Epithelial cell of proximal tubule (primary cell): ENCODE data around the gene LIX1. TPM values are rescaled to one million over a fixed set of nuclear protein-coding genes. Genes with fewer than 3 reads are reported as not detected.
A peak's percentile ranks its signal among the peaks of the same experiment; 100 is the strongest.

ENCODE experiments used
- DNase-seq: peaks from one replicate; pipeline ENCODE4 v3.0.0-alpha.2; 2011; ENCODE audit warnings: low read depth
- H3K4me3 ChIP-seq: 2 replicates; pipeline ENCODE4 v1.5.1; 2011; ENCODE audit warnings: low read depth, mild to moderate bottlenecking, low read length
- total RNA-seq: library from RNA; depleted of rRNA; stranded (reverse); fragments of >200 nt; gene quantifications from 2 replicates; pipeline ENCODE4 v1.2.3, GENCODE V29; 2015
- TF ChIP-seq, protein P1 (sequence below): conservative IDR thresholded peaks from 2 replicates; pipeline ENCODE4 v1.5.1; 2012; ENCODE audit warnings: low read depth, mild to moderate bottlenecking, low read length

LIX1 gene
- total RNA-seq, 1 donor from 2014 or later: 0.12 TPM

DNA sequence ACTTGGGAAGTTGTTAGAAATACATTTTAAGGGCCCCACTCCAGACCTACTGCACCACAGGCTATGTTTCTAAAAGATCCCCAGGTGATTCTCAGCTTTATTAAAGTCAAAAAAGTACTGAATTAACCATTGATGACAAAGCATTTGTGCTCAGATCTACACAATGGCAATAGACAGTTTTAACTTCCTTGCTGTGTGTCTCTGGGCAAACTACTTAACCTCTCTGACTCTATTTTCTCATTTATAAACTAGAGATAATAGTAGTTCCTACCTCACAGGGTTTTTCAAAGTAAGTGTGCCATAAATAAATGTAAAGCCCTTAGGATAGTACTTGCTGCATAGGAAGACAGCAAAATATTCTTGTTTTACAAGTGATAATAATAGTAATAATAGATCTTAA, 66.3 kb downstream of the LIX1 start:
- DNase-seq: no peak
- H3K4me3 ChIP-seq: no peak overlapping the region
- TF ChIP-seq, protein P1, sequence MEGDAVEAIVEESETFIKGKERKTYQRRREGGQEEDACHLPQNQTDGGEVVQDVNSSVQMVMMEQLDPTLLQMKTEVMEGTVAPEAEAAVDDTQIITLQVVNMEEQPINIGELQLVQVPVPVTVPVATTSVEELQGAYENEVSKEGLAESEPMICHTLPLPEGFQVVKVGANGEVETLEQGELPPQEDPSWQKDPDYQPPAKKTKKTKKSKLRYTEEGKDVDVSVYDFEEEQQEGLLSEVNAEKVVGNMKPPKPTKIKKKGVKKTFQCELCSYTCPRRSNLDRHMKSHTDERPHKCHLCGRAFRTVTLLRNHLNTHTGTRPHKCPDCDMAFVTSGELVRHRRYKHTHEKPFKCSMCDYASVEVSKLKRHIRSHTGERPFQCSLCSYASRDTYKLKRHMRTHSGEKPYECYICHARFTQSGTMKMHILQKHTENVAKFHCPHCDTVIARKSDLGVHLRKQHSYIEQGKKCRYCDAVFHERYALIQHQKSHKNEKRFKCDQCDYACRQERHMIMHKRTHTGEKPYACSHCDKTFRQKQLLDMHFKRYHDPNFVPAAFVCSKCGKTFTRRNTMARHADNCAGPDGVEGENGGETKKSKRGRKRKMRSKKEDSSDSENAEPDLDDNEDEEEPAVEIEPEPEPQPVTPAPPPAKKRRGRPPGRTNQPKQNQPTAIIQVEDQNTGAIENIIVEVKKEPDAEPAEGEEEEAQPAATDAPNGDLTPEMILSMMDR: no peak

DNA sequence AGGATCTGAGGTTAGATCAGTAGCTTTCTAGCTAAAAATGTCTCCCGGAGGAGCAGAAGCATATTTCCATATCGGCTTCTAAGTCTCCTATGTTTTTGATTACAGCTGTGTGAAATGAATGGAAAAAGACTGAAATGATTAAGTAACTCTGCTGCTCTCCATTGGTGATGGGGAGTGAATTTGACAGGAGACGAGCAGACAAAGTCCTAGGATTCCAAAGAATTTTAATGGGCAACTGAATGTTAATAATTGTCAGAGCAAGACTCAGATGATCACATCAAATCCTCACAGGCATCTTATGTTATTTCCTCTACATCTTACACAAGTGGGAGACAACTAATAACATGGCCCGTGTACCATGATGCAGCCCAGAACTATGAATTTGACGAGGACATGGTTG, 66.8 kb downstream of the LIX1 start:
- no peak overlapping the region for H3K4me3 ChIP-seq
- peak; percentile 69 for DNase-seq
- TF ChIP-seq, protein P1: no peak

DNA sequence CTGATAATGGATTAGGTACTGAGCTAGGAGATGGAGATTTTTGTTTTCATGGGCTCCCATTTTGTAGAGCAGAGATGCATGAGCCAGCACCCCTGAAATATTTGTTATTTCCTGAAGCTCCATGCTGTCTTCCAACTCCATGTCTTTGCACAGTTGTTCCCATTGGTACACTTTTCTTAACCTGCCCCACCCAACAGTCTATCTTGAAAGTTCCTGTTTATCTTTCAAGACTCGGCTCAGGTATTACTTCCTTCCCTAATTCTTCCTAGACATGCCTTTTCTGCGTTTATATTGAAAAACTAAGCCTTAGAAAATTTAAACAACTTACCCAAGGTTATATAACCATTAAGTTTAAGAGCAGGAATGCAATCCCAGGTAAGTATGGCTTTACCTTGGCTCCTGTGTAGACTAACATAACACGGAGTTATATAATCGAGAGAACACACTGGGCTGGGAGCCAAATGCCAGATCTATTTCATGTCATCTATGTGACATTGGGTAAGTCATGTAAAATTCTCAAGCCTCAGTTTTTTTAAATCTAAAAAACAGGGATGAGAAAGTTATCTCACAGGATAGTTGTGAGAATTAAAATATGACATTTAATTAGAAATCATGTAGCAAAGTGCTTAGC, 67.4 kb downstream of the LIX1 start:
- no peak for DNase-seq
- TF ChIP-seq, protein P1: no peak

DNA sequence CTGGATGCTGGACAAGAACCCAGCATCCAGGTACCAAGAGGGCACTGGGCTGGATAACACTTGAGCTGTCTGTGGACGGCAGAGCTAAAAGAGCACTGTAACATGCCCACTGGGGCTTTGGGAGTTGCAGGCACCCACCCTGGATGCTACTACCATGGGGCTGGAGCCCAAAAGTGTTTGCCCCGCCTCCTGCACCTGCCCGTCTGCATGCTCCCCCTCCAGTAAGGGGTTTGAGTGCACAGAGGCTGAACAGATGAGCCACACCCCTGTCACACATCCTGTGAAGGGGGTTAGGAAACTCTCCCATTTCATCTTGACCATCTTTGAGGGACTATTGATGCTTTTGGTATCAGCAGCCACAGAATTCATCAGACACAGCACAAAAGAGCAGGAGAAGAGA, 69.0 kb downstream of the LIX1 start:
- TF ChIP-seq, protein P1: no peak
- H3K4me3 ChIP-seq: no peak overlapping the region
- DNase-seq: no peak

More for the DNA sequence above, 67.4 kb downstream of the LIX1 start:
- no peak overlapping the region for H3K4me3 ChIP-seq

DNA sequence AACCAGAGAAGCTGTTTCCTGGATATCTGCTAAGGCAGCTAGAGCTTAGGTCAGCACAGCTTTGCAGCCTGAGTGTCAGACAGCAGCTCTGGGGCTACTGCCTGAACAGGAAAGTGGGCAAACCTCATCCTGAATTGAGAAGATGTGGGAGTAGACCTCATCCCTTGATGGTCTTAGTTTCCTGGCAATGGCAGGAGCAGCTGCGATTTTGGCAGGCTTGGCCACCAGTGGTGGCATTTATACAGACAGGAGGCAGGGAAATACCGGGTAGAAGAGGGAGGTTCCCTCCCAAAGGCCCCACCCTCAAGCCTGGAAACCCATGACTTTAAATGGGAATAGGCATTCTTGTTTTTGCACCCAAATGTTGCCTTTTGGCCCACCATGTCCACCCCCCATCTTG, 69.7 kb downstream of the LIX1 start:
- TF ChIP-seq, protein P1: no peak

DNA sequence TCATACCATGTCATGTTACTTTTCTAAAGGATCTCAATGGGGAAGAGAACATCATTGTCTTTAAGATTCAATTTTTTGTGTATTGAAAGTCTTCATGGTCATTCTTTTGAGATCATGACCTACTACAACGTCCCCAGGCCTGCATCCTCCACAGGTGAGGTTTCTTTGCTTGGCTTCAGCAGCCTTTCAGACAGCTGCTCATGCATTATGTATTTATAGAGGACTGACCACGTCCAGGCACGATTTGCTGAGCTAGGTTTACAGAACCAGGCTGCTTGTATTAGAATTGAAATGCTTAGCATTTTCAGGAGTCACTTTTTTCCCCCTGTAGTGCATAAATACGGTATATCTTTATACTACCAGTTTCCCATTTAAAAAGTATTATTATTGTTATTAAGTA, 70.4 kb downstream of the LIX1 start:
- no peak overlapping the region for H3K4me3 ChIP-seq
- TF ChIP-seq, protein P1: no peak
- DNase-seq: no peak

More for the DNA sequence above, 69.7 kb downstream of the LIX1 start:
- DNase-seq: no peak
- H3K4me3 ChIP-seq: no peak overlapping the region

DNA sequence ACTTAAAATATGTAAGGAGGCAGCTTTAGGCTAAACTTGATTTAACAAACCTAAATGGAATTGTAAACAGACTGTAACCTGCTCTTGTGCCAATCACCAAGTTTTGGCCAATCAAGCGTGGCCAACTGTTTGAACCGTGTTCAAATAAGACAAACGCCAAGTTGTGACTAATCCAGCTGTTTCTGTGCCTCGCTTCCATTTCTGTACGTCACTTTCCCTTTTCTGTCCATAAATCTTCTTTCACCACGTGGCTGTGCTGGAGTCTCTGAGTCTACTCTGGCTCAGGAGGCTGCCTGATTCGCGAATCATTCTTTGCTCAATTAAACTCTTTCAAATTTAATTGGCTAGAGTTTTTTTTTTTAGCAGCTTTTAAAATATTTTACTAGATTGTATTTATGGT, 71.3 kb downstream of the LIX1 start:
- TF ChIP-seq, protein P1: no peak
- peak; percentile 84 for DNase-seq
- no peak overlapping the region for H3K4me3 ChIP-seq
